K562 (cell line): ENCODE measurements around the gene IRF2BP2.

ENCODE experiments used
- SPI1 ChIP-seq: IDR thresholded peaks from 2 replicates; pipeline ENCODE4 v1.6.1; 2011; ENCODE audit warnings: low read depth, low read length, control low read depth, borderline replicate concordance
- ZNF311 ChIP-seq: fragments of 250-450 bp; sonication (Bioruptor Pico); IDR thresholded peaks from 2 replicates; pipeline ENCODE4 v1.4.0; 2020; ENCODE audit warnings: mild to moderate bottlenecking, moderate library complexity
- TF ChIP-seq, protein P1 (sequence below): sonication (generic); formaldehyde crosslinking; IDR thresholded peaks from 2 replicates; pipeline ENCODE4 v1.5.0; 2020; ENCODE audit warnings: missing genetic modification reagents
- TF ChIP-seq, protein P2 (sequence below), 3 experiments: IDR thresholded peaks in 2 of 3; conservative IDR thresholded peaks in 1 of 3; 2 replicates each; pipeline ENCODE4 v1.5.1; 2011 to 2012; ENCODE audit warnings: low read length in 3 of 3, mild to moderate bottlenecking in 3 of 3, control low read depth in 2 of 3, improper control_type of control experiment in 1 of 3, inconsistent platforms in 1 of 3, low read depth in 1 of 3, mixed read lengths in 1 of 3, moderate library complexity in 1 of 3; ENCODE audit not compliant: insufficient read depth in 2 of 3

DNA sequence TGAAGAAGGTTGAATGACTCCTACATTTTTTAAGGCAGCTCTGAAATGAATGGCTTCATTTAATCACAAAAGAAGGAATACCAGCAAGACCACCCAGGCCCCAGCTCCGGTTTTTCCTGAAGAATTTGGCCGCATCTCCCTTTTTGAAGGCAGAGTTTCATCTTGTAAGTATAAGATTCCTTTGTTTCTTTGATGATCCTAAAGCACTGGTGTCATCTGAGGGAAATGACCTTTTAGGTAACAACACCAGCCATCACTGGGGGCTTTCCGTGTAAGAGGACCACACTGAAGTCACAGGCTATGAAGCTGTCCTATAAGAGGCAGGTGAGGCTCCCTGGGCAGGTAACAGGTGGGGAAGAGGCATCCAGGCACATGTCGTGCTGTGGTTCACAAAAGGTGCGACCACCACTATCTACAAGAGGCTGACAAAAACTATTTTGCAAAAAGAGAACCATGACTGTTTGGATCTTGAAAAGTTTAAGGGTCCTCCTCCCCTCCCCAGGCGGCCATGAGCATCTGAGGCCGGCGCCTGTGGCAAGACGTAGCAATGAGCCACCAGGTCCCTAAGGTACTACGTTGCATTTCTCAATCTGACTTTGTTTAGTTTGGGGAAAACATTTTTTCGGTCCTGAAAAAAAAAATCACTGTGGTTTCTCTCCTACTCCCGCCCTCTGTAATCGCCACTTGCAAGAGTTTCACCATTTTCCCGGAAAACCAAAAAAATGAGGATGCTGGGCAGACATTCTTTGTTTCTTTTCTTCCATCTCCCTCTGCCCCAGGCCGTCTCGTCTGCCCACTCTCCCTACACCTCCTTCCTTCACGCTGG, 46.3 kb upstream of the IRF2BP2 start:
- TF ChIP-seq, protein P1, sequence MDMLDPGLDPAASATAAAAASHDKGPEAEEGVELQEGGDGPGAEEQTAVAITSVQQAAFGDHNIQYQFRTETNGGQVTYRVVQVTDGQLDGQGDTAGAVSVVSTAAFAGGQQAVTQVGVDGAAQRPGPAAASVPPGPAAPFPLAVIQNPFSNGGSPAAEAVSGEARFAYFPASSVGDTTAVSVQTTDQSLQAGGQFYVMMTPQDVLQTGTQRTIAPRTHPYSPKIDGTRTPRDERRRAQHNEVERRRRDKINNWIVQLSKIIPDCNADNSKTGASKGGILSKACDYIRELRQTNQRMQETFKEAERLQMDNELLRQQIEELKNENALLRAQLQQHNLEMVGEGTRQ (CRISPR knock-in tag), result no peak
- TF ChIP-seq ZNF311 (CRISPR knock-in tag), result no peak
- TF ChIP-seq, protein P2, sequence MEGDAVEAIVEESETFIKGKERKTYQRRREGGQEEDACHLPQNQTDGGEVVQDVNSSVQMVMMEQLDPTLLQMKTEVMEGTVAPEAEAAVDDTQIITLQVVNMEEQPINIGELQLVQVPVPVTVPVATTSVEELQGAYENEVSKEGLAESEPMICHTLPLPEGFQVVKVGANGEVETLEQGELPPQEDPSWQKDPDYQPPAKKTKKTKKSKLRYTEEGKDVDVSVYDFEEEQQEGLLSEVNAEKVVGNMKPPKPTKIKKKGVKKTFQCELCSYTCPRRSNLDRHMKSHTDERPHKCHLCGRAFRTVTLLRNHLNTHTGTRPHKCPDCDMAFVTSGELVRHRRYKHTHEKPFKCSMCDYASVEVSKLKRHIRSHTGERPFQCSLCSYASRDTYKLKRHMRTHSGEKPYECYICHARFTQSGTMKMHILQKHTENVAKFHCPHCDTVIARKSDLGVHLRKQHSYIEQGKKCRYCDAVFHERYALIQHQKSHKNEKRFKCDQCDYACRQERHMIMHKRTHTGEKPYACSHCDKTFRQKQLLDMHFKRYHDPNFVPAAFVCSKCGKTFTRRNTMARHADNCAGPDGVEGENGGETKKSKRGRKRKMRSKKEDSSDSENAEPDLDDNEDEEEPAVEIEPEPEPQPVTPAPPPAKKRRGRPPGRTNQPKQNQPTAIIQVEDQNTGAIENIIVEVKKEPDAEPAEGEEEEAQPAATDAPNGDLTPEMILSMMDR (IDR thresholded peaks at IDR 0.05 in 2 of 3, conservative IDR thresholded peaks at IDR 0.05 in 1 of 3; ENCODE audit: insufficient read depth in 2 of 3, low read depth in 1 of 3, low read length in 3 of 3), result no peak
- TF ChIP-seq SPI1, result no peak
